Glutamatergic neuron (in vitro differentiated cells): ENCODE measurements around the gene NRTN. TPM values are rescaled to one million over a fixed set of nuclear protein-coding genes. Genes with fewer than 3 reads are reported as not detected.

ENCODE experiments used
- DNase-seq: peaks from one replicate; pipeline ENCODE4 v3.0.0; 2022
- H3K27ac Mint-ChIP-seq: one replicate; pipeline ENCODE4 v1.8.0; 2020; ENCODE audit warnings: mild to moderate bottlenecking, mixed read lengths, inconsistent platforms; ENCODE audit not compliant: unreplicated experiment
- H3K27me3 Mint-ChIP-seq: one replicate; pipeline ENCODE4 v1.8.0; 2020; ENCODE audit warnings: mild to moderate bottlenecking, moderate library complexity, mixed read lengths, inconsistent platforms; ENCODE audit not compliant: unreplicated experiment
- H3K36me3 Mint-ChIP-seq: one replicate; pipeline ENCODE4 v1.8.0; 2020; ENCODE audit warnings: mild to moderate bottlenecking, mixed read lengths, inconsistent platforms; ENCODE audit not compliant: unreplicated experiment
- H3K4me1 Mint-ChIP-seq: one replicate; pipeline ENCODE4 v1.8.0; 2020; ENCODE audit warnings: mild to moderate bottlenecking, low read depth, mixed read lengths, inconsistent platforms; ENCODE audit not compliant: unreplicated experiment
- H3K4me3 Mint-ChIP-seq: one replicate; pipeline ENCODE4 v1.8.0; 2020; ENCODE audit warnings: mild to moderate bottlenecking, mixed read lengths, inconsistent platforms; ENCODE audit not compliant: unreplicated experiment
- H3K9me3 Mint-ChIP-seq: one replicate; pipeline ENCODE4 v1.8.0; 2020; ENCODE audit warnings: mild to moderate bottlenecking, moderate library complexity, mixed read lengths, inconsistent platforms; ENCODE audit not compliant: unreplicated experiment
- total RNA-seq: library from RNA; stranded (reverse); fragmentation: NEBNext Ultra II Directional; extraction: Animal tissue kit (Norgen Biotek cat#: 25700); gene quantifications from one replicate; pipeline ENCODE4 v1.2.1, GENCODE V29; 2021; ENCODE audit not compliant: unreplicated experiment
- TF ChIP-seq, protein P1 (sequence below): fragments of 200-600 bp; sonication (generic); IDR thresholded peaks from one replicate; pipeline ENCODE4 v1.5.0; 2021; ENCODE audit not compliant: partially characterized antibody, unreplicated experiment

NRTN gene
- total RNA-seq, 1 donor from 2014 or later, result 1.2 TPM

DNA sequence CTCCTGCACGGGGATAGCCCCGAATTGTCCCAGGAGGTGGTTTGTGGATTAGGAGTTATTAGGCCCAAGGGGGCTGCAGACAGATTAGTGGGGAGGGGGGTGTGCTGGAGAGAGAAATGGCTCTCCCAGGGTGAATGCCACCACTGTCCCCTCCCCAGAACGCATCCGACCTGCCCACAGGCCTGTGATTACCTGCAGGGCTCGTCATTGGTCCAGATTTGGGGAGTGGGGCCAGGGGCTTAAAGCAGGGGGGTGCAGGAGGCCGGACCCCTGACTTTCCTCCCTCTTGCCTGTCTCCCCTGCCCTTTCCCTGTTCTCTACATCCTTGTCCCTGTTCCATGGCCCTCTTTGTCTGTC is 1.2 kb downstream of the NRTN start:
- peaks cover 5% of the 10 kb centered on the region for H3K9me3 Mint-ChIP-seq
- no peak overlapping the region for H3K27ac Mint-ChIP-seq
- peaks cover 18% of the 10 kb centered on the region for H3K27me3 Mint-ChIP-seq
- TF ChIP-seq, protein P1, sequence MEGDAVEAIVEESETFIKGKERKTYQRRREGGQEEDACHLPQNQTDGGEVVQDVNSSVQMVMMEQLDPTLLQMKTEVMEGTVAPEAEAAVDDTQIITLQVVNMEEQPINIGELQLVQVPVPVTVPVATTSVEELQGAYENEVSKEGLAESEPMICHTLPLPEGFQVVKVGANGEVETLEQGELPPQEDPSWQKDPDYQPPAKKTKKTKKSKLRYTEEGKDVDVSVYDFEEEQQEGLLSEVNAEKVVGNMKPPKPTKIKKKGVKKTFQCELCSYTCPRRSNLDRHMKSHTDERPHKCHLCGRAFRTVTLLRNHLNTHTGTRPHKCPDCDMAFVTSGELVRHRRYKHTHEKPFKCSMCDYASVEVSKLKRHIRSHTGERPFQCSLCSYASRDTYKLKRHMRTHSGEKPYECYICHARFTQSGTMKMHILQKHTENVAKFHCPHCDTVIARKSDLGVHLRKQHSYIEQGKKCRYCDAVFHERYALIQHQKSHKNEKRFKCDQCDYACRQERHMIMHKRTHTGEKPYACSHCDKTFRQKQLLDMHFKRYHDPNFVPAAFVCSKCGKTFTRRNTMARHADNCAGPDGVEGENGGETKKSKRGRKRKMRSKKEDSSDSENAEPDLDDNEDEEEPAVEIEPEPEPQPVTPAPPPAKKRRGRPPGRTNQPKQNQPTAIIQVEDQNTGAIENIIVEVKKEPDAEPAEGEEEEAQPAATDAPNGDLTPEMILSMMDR, result peak; percentile 33
- H3K36me3 Mint-ChIP-seq, result no peaks in the 10 kb centered on the region
- no peak overlapping the region for H3K4me3 Mint-ChIP-seq
- DNase-seq, result no peak
- H3K4me1 Mint-ChIP-seq, result peaks cover 7% of the 10 kb centered on the region

DNA sequence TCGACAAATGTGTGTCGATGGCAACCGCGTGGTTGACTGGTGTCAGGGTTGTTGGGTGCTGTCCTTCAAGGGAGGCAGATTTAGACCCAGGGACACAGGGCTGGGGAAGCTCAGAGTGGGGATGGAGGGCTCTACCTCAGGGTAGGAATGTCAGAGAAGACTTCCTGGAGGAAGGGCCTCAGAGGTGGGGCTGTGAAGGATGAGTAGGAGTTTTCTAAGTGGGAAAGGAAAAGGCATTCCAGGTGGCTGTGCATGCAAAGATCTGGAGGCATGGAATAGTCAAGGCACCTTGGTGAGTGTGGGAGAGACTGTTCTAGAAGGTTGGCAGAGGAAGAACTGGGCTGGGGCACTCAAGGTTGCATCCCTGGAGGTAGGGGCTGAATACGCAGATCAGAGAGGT is 2.0 kb downstream of the NRTN start:
- H3K27ac Mint-ChIP-seq, result peak overlapping the region; percentile 60

DNA sequence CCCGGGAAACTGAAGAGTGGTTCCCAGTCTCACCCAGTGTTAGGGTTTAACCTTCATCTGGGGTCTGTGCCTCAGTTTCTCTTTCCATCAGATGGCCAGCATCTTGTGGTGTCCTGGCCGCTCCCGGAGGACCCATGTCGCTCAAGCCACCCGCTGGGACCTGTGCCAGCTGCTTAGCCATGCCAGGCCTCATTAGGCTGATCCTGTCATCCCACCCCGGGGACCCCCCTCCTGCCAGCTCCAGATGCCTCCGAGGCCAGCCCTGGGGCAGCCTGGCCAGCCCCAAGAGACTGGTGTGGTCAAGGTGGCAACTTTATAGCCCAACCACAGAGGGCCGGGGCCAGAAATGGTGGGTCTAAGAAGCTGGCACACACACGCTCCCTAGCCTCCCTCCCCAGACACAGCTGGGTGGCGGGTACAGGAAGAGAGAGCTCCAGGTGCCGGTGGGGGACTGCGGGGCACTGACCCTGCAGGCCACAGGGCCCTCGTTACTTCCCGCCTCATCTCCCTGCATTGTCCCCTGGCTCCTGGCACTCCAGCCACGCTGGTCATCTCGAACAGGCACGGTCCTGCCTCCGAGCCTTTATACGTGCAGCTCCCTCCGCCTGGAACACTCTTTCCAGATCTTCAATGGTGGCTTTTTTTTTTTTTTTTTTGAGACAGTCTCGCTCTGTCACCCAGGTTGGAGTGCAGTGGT is 3.4 kb downstream of the NRTN start:
- Mint-ChIP-seq H3K27me3 (peaks cover 15% of the 10 kb centered on the region), H3K4me3 (no peak overlapping the region), H3K9me3 (peaks cover 3% of the 10 kb centered on the region), H3K4me1 (peaks cover under 1% of the 10 kb centered on the region), H3K27ac (no peak overlapping the region), H3K36me3 (no peaks in the 10 kb centered on the region)
- no peak for DNase-seq
- TF ChIP-seq, protein P1, result no peak

More for the DNA sequence above, 2.0 kb downstream of the NRTN start:
- peaks cover 5% of the 10 kb centered on the region for H3K4me1 Mint-ChIP-seq
- H3K9me3 Mint-ChIP-seq, result peaks cover 5% of the 10 kb centered on the region
- peak overlapping the region; percentile 43 for H3K4me3 Mint-ChIP-seq
- no peaks in the 10 kb centered on the region for H3K36me3 Mint-ChIP-seq
- no peak for DNase-seq
- TF ChIP-seq, protein P1, result no peak
- peaks cover 18% of the 10 kb centered on the region for H3K27me3 Mint-ChIP-seq

DNA sequence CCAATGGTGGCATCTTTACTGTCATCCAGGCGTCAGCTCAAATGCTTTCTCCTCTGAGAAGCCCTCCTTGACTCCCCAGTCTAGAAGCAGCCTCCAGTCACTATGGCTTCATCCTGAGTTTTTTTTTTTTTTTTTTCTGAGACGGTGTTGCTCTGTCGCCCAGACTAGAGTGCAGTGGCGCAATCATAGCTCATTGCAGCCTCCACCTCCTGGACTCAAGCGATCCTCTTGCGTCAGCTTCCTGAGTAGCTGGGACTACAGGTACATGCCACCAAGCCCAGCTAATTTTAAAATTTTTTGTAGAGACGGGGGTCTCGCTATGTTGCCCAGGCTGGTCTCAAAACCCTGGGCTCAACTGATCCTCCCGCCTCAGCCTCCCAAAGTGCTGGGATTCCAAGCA is 4.2 kb downstream of the NRTN start:
- TF ChIP-seq, protein P1, result no peak
- DNase-seq, result no peak
- peaks cover 3% of the 10 kb centered on the region for H3K9me3 Mint-ChIP-seq
- no peaks in the 10 kb centered on the region for H3K36me3 Mint-ChIP-seq
- H3K4me1 Mint-ChIP-seq, result no peaks in the 10 kb centered on the region
- H3K4me3 Mint-ChIP-seq, result no peak overlapping the region
- H3K27ac Mint-ChIP-seq, result no peak overlapping the region
- peaks cover 12% of the 10 kb centered on the region for H3K27me3 Mint-ChIP-seq

DNA sequence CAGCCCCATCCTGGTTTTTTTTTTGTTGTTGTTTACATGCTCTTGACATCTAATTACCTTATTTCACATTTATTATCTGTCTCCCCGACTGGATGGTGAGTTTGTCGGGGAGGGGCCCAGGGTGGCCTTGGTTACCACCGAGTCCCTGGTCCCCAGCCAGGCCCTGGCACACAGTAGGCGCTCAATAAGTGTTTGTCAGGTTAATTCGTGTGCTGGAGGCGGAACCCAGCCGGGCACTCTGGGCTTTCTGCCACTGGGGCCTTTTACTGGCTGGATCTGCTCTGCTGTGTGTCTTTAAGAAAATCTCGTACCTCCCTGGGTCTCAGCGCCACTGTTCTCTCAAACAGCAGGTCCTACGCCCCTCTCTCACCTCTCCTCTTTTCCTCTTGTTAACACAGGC is 4.6 kb downstream of the NRTN start:
- DNase-seq, result no peak
- H3K36me3 Mint-ChIP-seq, result no peaks in the 10 kb centered on the region
- H3K4me1 Mint-ChIP-seq, result no peaks in the 10 kb centered on the region
- TF ChIP-seq, protein P1, result no peak
- no peak overlapping the region for H3K4me3 Mint-ChIP-seq
- peaks cover 3% of the 10 kb centered on the region for H3K9me3 Mint-ChIP-seq
- H3K27me3 Mint-ChIP-seq, result peaks cover 9% of the 10 kb centered on the region
- no peak overlapping the region for H3K27ac Mint-ChIP-seq
